Fibroblast of villous mesenchyme (primary cell): Measurements from ENCODE around the gene RLF. TPM values are rescaled to one million over a fixed set of nuclear protein-coding genes. Genes with fewer than 3 reads are reported as not detected.
A peak's percentile ranks its signal among the peaks of the same experiment; 100 is the strongest.

Source experiments
- DNase-seq: peaks from one replicate; pipeline ENCODE4 v3.0.0-alpha.2; 2010; ENCODE audit warnings: low read depth
- H3K4me3 ChIP-seq: 2 replicates; pipeline ENCODE4 v1.5.1; 2011; ENCODE audit warnings: low read depth, mild to moderate bottlenecking, low read length
- CTCF ChIP-seq: IDR thresholded peaks from 2 replicates; pipeline ENCODE4 v1.5.1; 2012; ENCODE audit warnings: low read depth, mild to moderate bottlenecking, low read length; ENCODE audit not compliant: insufficient read depth
- total RNA-seq: library from RNA; depleted of rRNA; stranded (reverse); fragments of >200 nt; gene quantifications from 2 replicates; pipeline ENCODE4 v1.2.3, GENCODE V29; 2012

The RLF gene, protein sequence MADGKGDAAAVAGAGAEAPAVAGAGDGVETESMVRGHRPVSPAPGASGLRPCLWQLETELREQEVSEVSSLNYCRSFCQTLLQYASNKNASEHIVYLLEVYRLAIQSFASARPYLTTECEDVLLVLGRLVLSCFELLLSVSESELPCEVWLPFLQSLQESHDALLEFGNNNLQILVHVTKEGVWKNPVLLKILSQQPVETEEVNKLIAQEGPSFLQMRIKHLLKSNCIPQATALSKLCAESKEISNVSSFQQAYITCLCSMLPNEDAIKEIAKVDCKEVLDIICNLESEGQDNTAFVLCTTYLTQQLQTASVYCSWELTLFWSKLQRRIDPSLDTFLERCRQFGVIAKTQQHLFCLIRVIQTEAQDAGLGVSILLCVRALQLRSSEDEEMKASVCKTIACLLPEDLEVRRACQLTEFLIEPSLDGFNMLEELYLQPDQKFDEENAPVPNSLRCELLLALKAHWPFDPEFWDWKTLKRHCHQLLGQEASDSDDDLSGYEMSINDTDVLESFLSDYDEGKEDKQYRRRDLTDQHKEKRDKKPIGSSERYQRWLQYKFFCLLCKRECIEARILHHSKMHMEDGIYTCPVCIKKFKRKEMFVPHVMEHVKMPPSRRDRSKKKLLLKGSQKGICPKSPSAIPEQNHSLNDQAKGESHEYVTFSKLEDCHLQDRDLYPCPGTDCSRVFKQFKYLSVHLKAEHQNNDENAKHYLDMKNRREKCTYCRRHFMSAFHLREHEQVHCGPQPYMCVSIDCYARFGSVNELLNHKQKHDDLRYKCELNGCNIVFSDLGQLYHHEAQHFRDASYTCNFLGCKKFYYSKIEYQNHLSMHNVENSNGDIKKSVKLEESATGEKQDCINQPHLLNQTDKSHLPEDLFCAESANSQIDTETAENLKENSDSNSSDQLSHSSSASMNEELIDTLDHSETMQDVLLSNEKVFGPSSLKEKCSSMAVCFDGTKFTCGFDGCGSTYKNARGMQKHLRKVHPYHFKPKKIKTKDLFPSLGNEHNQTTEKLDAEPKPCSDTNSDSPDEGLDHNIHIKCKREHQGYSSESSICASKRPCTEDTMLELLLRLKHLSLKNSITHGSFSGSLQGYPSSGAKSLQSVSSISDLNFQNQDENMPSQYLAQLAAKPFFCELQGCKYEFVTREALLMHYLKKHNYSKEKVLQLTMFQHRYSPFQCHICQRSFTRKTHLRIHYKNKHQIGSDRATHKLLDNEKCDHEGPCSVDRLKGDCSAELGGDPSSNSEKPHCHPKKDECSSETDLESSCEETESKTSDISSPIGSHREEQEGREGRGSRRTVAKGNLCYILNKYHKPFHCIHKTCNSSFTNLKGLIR (N-terminal part only)
- 20.3 and 26.3 TPM in 2 replicates for total RNA-seq

- peak within 1 kb of the TSS; percentile 96 for H3K4me3 ChIP-seq
- TF ChIP-seq CTCF = no peak
- peak; percentile 95 for DNase-seq
These were observed at the start of gene RLF for GRCh38 chr1:40161125-40161887. Gene RLF, plus strand, starts transcription at chr1:40161387. Its CDS starts 13 bp downstream, at chr1:40161400.

GRCh38 chr1:40114400-40114799 lies 46.8 kb upstream of the RLF start:
- TF ChIP-seq CTCF = no peak
- no peak for DNase-seq
- H3K4me3 ChIP-seq = no peak overlapping the region

GRCh38 chr1:40120128-40120527 lies 41.1 kb upstream of the RLF start:
- no peak overlapping the region for H3K4me3 ChIP-seq
- no peak for DNase-seq
- TF ChIP-seq CTCF = no peak

DNA sequence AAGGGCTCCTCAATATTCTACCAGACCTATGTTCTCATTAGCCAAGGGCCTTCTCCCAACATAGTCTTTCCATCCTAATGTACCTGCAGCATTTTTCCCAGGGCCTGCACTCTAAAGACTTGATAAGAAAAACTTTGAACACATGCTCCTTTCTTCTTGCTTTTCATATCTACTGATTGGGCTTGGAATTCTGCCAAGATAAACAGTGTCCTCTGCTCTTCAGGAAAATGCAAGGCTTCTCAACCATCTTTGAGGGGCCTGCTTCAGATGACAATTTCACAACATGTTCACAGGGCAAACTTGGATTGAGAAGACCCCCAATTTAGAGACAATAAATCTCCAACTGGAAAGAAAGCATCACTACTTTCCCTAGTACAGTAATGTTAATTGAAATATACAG lies 38.3 kb upstream of the RLF start:
- TF ChIP-seq CTCF = no peak
- no peak overlapping the region for H3K4me3 ChIP-seq
- DNase-seq = no peak

GRCh38 chr1:40130892-40131291 lies 30.3 kb upstream of the RLF start:
- DNase-seq = peak; percentile 70

More at GRCh38 chr1:40130892-40131291, 30.3 kb upstream of the RLF start:
- no peak for TF ChIP-seq CTCF
- no peak overlapping the region for H3K4me3 ChIP-seq
